ENCODE results near the gene CFAP97D2. TPM values are rescaled to one million over a fixed set of nuclear protein-coding genes. Genes with fewer than 3 reads are reported as not detected.
A peak's percentile ranks its signal among the peaks of the same experiment; 100 is the strongest.
"Not testable (repeated sequence)": the region's sequence is repeated elsewhere in the genome, so short reads cannot be mapped to it uniquely, and the experiment has no call there.

Gene CFAP97D2
- total RNA-seq, 1 donor from 2014 or later = not detected

DNA sequence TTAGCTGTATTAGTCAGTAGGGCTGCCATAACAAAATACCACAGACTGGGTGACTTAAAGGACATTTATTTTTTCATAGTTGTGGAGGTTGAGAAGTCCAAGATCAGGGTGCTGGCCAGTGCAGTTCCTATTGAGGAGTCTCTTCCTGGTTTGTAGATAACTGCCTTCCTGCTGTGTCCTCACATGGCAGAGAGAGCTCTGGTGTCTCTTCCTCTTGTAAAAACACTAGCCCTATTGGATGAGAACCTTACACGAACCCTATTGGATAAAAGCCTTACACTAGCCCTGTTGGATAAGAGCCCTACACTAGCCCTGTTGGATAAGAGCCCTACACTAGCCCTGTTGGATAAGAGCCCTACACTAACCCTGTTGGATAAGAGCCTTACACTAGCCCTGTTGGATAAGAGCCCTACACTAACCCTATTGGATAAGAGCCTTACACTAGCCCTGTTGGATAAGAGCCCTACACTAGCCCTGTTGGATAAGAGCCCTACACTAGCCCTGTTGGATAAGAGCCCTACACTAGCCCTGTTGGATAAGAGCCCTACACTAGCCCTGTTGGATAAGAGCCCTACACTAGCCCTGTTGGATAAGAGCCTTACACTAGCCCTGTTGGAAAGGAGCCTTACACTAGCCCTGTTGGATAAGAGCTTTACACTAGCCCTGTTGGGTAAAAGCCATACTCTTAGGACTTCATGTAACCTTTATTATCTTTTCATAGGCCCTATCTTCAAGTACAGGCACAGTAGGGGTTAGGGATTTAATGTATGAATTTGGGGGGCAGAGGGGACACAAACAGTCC, 72.8 kb downstream of the CFAP97D2 start:
- intact Hi-C loops (cut with DNase I); DNase-seq (ENCODE audit: missing footprints); ATAC-seq: not testable (repeated sequence)

DNA sequence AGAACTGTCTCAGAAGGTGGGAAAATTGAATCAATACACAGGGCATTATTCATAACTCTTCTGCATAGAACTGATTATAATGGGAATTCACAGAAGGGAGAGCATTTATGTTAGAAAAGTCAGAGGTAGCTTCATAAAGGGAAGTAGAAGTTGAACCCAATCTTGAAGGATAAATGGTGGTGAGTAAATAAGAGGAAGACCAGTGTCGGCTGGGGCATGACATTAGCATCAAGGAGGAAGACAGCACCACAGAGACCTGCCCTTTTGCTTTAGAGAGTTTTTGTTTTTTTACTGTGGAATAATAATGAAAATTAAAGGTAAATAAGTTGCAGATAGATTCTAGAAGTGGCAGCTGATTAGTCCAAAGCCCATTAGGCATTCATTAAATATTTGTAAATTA, 77.5 kb downstream of the CFAP97D2 start:
- intact Hi-C loops (cut with DNase I) = no loop called here
- ATAC-seq = no peak
- DNase-seq (ENCODE audit: missing footprints) = no peak

DNA sequence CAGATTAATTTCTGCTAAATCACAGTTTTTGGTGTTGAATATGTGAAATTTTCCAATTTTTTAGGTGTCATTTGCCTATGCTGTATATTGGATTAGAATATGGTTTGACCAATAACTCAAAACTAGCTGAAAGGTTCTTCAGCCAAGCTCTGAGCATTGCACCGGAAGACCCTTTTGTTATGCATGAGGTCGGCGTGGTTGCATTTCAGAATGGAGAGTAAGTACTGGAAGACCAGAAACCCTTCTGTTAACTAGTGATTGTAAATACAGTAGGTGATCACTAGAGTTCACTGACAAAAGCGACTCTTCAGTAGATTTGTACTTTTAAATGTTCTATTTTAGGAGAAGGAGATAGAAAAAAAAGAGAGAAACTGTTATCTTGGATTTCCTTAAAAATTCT, 78.0 kb downstream of the CFAP97D2 start:
- intact Hi-C loops (cut with DNase I) = no loop called here
- ATAC-seq = no peak
- no peak for DNase-seq (ENCODE audit: missing footprints)

DNA sequence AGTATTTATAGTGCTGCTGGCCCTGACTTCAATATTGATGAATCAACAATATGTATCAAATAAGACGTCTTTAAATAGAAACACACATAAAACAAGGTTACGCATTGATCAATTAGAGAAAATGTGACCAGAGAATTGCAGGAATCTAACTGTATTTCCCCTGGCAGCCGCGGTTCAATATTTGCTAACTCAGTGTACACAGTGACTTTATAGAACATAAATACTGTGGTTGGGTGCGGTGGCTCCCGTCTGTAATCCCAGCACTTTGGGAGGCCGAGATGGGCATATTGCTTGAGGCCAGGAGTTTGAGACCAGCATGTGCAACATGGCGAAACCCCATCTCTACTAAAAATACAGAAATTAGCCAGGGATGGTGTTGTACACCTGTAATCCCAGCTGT, 79.5 kb downstream of the CFAP97D2 start:
- no peak for ATAC-seq
- intact Hi-C loops (cut with DNase I) = no loop called here
- DNase-seq (ENCODE audit: missing footprints) = no peak

DNA sequence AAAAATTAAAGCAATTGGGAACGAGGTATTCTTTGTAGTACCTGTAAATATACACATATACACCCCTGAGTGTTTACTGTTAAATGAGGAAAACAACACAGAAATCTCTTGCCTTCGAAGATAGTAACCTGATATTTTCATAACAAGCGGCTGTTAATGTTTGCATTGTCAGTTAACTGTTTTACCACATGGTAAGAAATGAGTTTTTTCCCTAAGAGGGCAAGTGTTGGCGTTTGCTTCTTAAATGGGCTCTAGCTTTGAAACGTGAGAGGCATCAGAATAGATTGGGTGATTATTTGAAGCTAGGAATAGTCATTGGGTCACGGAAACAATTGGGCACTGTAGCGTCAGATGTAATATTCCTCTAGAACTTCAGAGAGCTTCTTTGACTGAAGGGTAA, 80.3 kb downstream of the CFAP97D2 start:
- ATAC-seq = no peak
- DNase-seq (ENCODE audit: missing footprints) = no peak
- intact Hi-C loops (cut with DNase I) = no loop called here

DNA sequence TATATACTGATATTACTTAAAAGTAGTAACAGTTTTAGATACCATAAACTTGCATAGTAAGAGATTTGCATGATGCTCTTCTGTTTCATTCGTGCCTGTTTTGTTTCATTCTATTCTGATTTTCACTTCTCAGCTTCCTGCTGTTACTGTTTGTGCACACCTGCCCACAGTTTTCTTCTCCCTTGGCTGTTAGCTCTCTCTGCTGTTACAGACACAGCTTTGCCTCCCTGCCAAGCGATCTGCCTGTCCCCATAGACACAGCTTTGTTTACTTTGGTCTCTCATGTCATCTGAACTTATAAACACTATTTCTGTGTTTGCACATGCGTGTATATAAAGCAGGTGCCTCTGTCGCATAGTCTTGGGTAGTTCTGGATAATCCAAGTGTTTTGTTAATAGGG, 80.9 kb downstream of the CFAP97D2 start:
- DNase-seq (ENCODE audit: missing footprints) = no peak
- ATAC-seq = peak; percentile 65
- intact Hi-C loops (cut with DNase I) = no loop called here

DNA sequence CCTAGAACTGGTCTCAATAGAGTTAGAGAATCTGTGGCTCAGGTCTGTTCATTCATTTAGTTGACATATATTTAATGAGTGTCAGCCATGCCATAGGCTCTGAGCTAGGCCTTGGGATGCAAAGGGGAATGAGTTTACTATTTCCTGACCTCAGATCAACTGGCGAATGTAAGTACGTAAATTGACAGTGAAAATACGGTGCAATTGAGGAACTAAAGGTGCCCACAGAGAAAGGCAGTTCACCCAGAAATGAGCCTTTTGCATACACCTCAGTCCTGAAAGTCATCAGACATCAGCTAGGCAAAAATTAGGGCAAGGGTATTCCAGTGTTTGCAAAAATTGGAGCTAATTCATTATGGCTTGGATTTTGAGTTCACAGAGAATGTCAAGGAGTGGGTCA, 81.8 kb downstream of the CFAP97D2 start:
- intact Hi-C loops (cut with DNase I) = no loop called here
- DNase-seq (ENCODE audit: missing footprints) = no peak

DNA sequence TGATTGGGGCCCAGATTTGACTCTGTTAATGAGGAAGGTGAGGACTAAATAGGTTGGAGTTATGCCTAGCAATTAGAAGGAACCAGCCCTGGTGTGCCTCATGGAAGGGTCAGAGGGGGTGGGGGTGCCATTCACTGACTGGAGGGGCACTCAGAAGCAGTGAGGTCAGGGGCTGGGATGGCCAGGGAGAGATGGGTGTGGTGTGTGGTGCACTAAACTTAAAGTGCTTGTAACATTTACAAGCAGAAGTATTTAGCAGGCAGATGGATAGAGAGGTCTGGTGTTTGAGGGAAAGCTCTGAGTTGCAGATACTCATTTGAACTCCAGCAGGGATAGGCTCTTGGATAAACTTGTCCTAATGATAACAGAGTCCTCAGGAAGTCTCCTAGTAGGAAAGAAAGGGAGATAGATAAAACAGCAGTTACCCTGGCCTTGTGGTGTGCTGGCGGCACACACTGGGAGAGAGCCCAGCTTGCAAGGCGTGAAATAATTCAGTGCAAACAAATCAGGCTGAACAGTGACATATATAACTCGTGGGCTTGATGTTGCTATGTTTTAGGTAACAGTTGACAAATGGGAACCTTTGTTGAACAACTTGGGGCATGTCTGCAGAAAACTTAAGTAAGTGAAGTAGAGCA, 82.4 kb downstream of the CFAP97D2 start:
- ATAC-seq = peak; percentile 57

More for the DNA sequence above, 81.8 kb downstream of the CFAP97D2 start:
- ATAC-seq = no peak

DNA sequence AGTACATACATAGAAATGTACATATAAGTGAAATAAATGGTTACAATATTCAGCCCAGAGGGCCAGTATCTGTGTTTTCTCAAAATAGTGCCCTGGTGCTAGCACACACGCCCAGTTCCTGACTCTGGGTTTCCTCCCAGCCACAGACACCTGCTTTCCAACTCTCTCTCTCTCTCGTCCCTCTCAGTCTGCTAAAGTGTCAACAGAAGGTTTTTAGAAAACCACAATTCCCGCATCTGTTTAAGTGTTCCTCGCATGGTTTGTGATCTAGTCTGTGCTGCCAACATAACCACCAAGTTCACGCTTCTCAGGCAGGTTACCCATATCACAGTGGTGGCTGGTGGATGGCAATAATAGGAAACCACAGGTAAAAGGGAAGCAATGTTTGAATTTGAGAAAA, 84.5 kb downstream of the CFAP97D2 start:
- no peak for ATAC-seq
- DNase-seq (ENCODE audit: missing footprints) = no peak
- intact Hi-C loops (cut with DNase I) = no loop called here

More for the DNA sequence above, 82.4 kb downstream of the CFAP97D2 start:
- intact Hi-C loops (cut with DNase I) = no loop called here
- no peak for DNase-seq (ENCODE audit: missing footprints)

DNA sequence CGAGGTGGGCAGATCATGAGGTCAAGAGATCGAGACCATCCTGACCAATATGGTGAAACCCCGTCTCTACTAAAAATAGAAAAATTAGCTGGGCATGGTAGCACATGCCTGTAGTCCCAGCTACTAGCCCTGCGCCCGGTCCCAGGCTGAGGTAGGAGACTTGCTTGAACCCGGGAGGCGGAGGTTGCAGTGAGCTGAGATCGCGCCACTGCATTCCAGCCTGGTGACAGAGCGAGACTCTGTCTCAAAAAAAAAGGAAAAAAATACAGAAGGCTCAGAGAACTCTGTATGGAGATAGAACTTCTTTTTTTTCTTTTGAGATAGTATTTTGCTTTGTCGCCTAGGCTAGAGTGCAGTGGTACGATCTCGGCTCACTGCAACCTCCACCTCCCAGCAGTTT, 85.3 kb downstream of the CFAP97D2 start:
- DNase-seq (ENCODE audit: missing footprints); ATAC-seq; intact Hi-C loops (cut with DNase I): not testable (repeated sequence)

DNA sequence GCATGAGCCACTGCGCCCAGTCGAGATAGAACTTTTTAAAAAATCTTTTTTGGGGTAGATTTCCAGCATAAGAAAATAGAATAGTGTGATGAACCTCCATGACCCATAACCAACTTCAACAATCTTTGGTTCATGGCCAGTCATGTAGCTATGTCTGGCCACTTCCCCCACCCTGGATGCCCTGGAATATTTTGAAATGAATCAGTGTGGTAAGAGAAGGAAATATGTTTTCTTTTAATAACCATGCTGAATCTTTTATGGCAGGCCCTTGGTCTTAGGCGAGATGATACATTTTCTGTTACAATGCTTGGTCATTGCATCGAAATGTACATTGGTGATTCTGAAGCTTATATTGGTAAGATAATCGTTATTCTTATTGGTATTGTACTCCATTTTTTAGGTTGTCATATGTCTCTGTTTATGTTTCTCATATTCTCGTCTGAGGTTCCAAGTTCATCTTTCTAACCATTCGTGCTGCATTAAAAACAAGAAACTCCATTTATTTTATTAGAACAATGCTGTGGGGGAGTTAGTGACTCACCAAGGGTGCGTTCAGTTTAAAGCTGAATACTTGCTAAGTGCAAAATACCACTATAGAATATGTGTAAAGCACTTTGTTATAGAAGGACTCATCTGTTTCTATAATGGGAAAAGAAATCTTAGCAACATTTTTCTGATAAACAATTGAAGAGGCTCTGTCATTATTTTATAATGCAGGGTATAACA, 86.0 kb downstream of the CFAP97D2 start:
- no peak for ATAC-seq
- intact Hi-C loops (cut with DNase I) = no loop called here
- no peak for DNase-seq (ENCODE audit: missing footprints)

DNA sequence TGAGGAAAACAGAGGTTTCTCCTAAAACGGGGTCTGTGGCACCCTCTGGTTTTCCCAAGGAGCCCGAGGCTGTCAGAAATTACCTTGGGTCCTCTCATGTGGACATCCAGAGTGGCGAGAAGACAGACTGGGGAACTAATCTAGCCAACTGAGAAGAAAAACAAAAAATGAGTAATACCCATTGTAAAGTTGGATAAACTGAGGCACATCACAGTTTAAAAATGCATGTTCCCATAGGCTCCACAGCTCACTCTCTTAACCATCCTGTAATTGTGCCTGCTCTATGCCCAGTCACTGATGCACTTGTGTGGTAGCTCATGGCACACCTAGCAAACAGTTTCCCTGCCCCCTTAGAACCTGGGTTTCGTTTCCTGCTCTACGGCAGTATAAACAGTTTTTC, 87.2 kb downstream of the CFAP97D2 start:
- no peak for DNase-seq (ENCODE audit: missing footprints)
- ATAC-seq = no peak
- intact Hi-C loops (cut with DNase I) = no loop called here

DNA sequence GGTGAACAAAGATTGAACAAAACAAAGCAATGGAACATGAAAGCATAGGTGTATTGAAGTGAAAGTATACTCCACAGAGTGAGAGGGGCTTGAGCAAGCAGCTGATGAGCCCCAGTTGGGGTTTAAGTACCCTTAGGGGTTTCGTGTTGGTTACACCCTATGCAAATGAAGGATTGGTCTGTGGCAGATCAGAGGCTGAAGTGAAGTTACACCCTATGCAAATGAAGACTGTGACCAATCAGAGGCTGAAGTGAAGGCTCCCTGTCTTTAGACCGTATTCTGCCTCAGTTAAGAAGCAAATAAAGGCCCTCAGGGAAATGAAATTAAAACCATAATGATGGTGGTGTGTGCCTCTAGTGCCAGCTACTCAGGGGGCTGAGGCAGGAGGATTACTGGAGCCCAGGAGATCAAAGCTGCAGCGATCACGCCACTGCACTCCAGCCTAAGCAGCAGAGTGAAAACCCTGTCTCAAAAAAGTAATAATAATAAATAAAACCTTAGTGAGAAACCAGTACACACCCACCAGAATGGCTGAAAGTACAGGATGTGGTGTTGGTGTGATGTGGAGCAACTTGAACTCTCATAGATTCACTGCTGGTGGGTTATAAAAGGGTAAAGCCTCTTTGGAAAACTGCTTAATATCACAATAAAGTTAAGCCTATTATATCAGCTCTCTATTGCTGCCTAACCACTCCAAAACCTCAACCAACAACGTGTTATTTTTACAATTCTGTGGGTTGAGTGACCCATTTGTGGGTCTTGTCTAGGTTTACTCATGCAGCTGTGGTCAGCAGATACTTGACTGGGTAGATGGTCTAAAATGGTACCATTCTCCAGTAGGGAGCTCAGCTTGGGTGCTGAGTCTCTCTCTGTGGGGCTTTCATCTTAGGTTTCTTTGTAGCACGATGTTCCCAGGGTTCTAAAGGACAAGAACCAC, 89.6 kb downstream of the CFAP97D2 start:
- ATAC-seq (no peak), DNase-seq (ENCODE audit: missing footprints) (no peak)
- intact Hi-C loops (cut with DNase I) = no loop called here

DNA sequence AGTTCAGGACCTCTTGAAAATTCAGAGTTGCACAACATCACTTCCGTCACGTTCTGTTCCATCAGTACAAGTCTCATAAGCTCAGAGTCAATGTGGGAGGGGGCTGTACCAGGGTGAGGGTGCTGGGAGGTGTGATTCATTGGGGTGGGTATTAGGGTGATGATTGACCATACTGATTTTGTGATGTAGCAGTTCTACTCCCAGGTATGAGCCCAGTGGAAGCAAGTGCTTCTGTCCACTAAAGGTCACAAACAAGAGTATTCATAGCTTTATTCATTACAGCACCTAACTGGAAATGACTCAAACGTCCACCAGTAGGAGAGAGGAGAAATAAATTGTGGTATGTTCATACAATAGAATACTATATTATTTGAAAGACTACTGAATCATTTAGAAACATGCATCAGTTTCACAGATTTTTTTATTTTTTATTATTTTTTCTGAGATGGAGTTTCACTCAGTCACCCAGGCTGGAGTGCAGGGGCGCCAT, 90.3 kb downstream of the CFAP97D2 start:
- intact Hi-C loops (cut with DNase I) = no loop called here
- ATAC-seq (no peak), DNase-seq (ENCODE audit: missing footprints) (no peak)

Small RNA genes within 50 kb of the gene (microRNA-seq; reads per million reads assigned to microRNA genes)
- not detected for gene MIR548AR

Other genes starting within 250 kb of the CFAP97D2 start
- 0.32 TPM for gene C13orf46, start 205.2 kb upstream of the CFAP97D2 start, total RNA-seq
- 12.7 TPM for gene RASA3, start 46.6 kb upstream of the CFAP97D2 start, total RNA-seq
- 36.7 TPM for gene CDC16, start 55.6 kb downstream of the CFAP97D2 start, total RNA-seq
- gene UPF3A, start 102.3 kb downstream of the CFAP97D2 start, total RNA-seq = 19.3 TPM
- gene CHAMP1, start 135.2 kb downstream of the CFAP97D2 start, total RNA-seq = 7.7 TPM